BJ (cell line): ENCODE data around the gene ACCS. TPM values are rescaled to one million over a fixed set of nuclear protein-coding genes. Genes with fewer than 3 reads are reported as not detected.

Experiments used
- CTCF ChIA-PET: fragments of 350-600 bp; formaldehyde crosslinking; extraction: SDS; loops from one replicate; lab custom pipeline; 2021; ENCODE audit warnings: antibody characterized with exemption, inconsistent platforms; lab: Yijun Ruan, JAX
- POLR2A ChIA-PET: fragments of 300-600 bp; sonication (Branson Sonifier 250); formaldehyde crosslinking; extraction: SDS; loops from one replicate; lab custom pipeline; 2021; ENCODE audit warnings: antibody characterized with exemption; lab: Charles Lee
- DNase-seq: peaks from one replicate; pipeline ENCODE4 v3.0.0-alpha.2; 2011; ENCODE audit warnings: low read depth
- H3K27me3 ChIP-seq: 2 replicates; pipeline ENCODE4 v1.6.0; 2011; ENCODE audit warnings: low read length; ENCODE audit not compliant: control insufficient read depth, insufficient read depth
- H3K36me3 ChIP-seq: 2 replicates; pipeline ENCODE4 v1.5.1; 2011; ENCODE audit warnings: low read length; ENCODE audit not compliant: control insufficient read depth, insufficient read depth
- H3K4me3 ChIP-seq: 2 replicates; pipeline ENCODE4 v1.5.1; 2011; ENCODE audit warnings: low read depth, mild to moderate bottlenecking, control low read depth, low read length
- CTCF ChIP-seq: IDR thresholded peaks from 2 replicates; pipeline ENCODE4 v1.5.1; 2011; ENCODE audit warnings: low read depth, mild to moderate bottlenecking, control low read depth, inconsistent platforms, low read length, moderate library complexity; ENCODE audit not compliant: insufficient read depth
- polyA minus RNA-seq: library from RNA; depleted of rRNA, polyadenylated mRNA; stranded (reverse); fragments of >200 nt; gene quantifications from 2 replicates; pipeline ENCODE4 v1.2.3, GENCODE V29; 2011; rRNA and poly(A)+ RNA removed
- polyA plus RNA-seq: library from polyadenylated mRNA; depleted of rRNA; stranded (reverse); fragments of >200 nt; gene quantifications from 2 replicates; pipeline ENCODE4 v1.2.3, GENCODE V29; 2011; rRNA removed

ACCS gene
- polyA plus RNA-seq: 8.1 and 13.7 TPM in 2 replicates
- 4.2 and 5.8 TPM in 2 replicates for polyA minus RNA-seq

- DNase-seq: peak; percentile 58
- CTCF ChIA-PET: interaction anchor here (0.8 to 2.6 kb wide), 6 partner anchors 9 to 113 kb away, joined by 3 to 18 read pairs (median 4); partner anchors contain the start of gene EXT2
- no peaks in the 10 kb centered on the region for H3K27me3 ChIP-seq
- peak; percentile 88 for TF ChIP-seq CTCF
- peak within 1 kb of the TSS; percentile 76 for H3K4me3 ChIP-seq
- POLR2A ChIA-PET: no interaction called here
- H3K36me3 ChIP-seq: no peaks in the 10 kb centered on the region; the same call in 1 of the 2 replicates
These were observed at the start of gene ACCS for GRCh38 chr11:44065841-44066731. Gene ACCS (plus strand): TSS chr11:44066270. CDS start chr11:44067628, 1,358 bp downstream.

- no peak overlapping the region for H3K4me3 ChIP-seq
- peaks cover 2% of the 10 kb centered on the region; the same call in 1 of the 2 replicates for H3K27me3 ChIP-seq
- TF ChIP-seq CTCF: no peak
- H3K36me3 ChIP-seq: no peaks in the 10 kb centered on the region
- CTCF ChIA-PET: interaction anchor here (1.0 to 1.5 kb wide), 4 partner anchors 10 to 127 kb away, joined by 3 to 4 read pairs (median 4); no protein-coding TSS in a partner anchor
- POLR2A ChIA-PET: no interaction called here
- DNase-seq: no peak
These were observed 49.3 kb upstream of the ACCS start for GRCh38 chr11:44016546-44017442.

GRCh38 chr11:44017443-44018126 is 48.5 kb upstream of the ACCS start:
- H3K36me3 ChIP-seq: no peaks in the 10 kb centered on the region
- CTCF ChIA-PET: interaction anchor here (0.8 to 1.4 kb wide), 3 partner anchors 11 to 127 kb away, joined by 3 to 4 read pairs (median 4); no protein-coding TSS in a partner anchor
- peaks cover 2% of the 10 kb centered on the region; the same call in 1 of the 2 replicates for H3K27me3 ChIP-seq
- POLR2A ChIA-PET: no interaction called here
- no peak overlapping the region for H3K4me3 ChIP-seq
- no peak for TF ChIP-seq CTCF
- no peak for DNase-seq

GRCh38 chr11:44018127-44018521 is 47.9 kb upstream of the ACCS start:
- Histone ChIP-seq H3K27me3 (peaks cover 2% of the 10 kb centered on the region; the same call in 1 of the 2 replicates), H3K36me3 (no peaks in the 10 kb centered on the region), H3K4me3 (no peak overlapping the region)
- ChIA-PET POLR2A (no interaction called here), CTCF (interaction anchor here (0.8 to 1.4 kb wide), 2 partner anchors 11 to 22 kb away, joined by 3 to 4 read pairs; no protein-coding TSS in a partner anchor)
- TF ChIP-seq CTCF: no peak
- DNase-seq: no peak
